ENCODE measurements around the gene LAMA5. TPM values are rescaled to one million over a fixed set of nuclear protein-coding genes. Genes with fewer than 3 reads are reported as not detected.

The LAMA5 gene
- total and polyA plus RNA-seq, 2 donors (not counting 1 experiment from before 2014, with no cell fraction given) = 52.9 to 83.5 TPM

GRCh38 chr20:62286493-62287064 is 80.5 kb downstream of the LAMA5 start:
- intact Hi-C loops (cut with micrococcal nuclease) = no loop called here
- H3K79me2 ChIP-seq (ENCODE audit: control insufficient read depth, insufficient read depth, low read length) = no peaks in the 10 kb centered on the region
- no peaks in the 10 kb centered on the region for H4K20me1 ChIP-seq (ENCODE audit: control insufficient read depth, insufficient read depth, low read length, poor library complexity, severe bottlenecking)
- H3K4me2 ChIP-seq (replicated peaks; ENCODE audit: low read depth, low read length, poor library complexity, severe bottlenecking) = no peak overlapping the region
- Mint-ChIP-seq H3K4me3 (no peak overlapping the region), H3K27ac (no peak overlapping the region), H3K27me3 (no peaks in the 10 kb centered on the region), H3K9me3 (ENCODE audit: insufficient read depth) (no peaks in the 10 kb centered on the region), H3K4me1 (peaks cover 3% of the 10 kb centered on the region)
- 98% methylated on average over 25 of the region's 25 CpGs for WGBS (ENCODE audit: insufficient coverage)
- TF ChIP-seq CTCF (IDR thresholded peaks at IDR 0.05) (no peak), EZH2 (IDR thresholded peaks at IDR 0.05; ENCODE audit: borderline replicate concordance, insufficient read depth, low read depth, low read length, poor library complexity, severe bottlenecking) (no peak)
- H3K36me3 ChIP-seq (replicated peaks in 1 of 2; ENCODE audit: control extremely low read depth in 1 of 2, control insufficient read depth in 1 of 2, extremely low read depth in 1 of 2, insufficient read depth in 2 of 2, low read length in 1 of 2) = peaks cover 0 to 52% of the 10 kb centered on the region in 2 experiments
- no peaks in the 10 kb centered on the region for H3K9me3 ChIP-seq (ENCODE audit: control extremely low read depth in 1 of 3, control insufficient read depth in 2 of 3, insufficient read depth in 1 of 3, low read length in 2 of 3)
- no peak overlapping the region for H3K27ac ChIP-seq (ENCODE audit: low read length in 2 of 2)
- H3K4me3 ChIP-seq (ENCODE audit: control extremely low read depth in 1 of 5, extremely low read depth in 1 of 5, insufficient read depth in 1 of 5, low read depth in 2 of 5, low read length in 4 of 5) = no peak overlapping the region
- DNase-seq (no peak), ATAC-seq (ENCODE audit: low read depth) (no peak)
- H3K9ac ChIP-seq (ENCODE audit: low read length) = no peak overlapping the region
- ChIA-PET POLR2A (no interaction called here), CTCF (no interaction called here)
- H3K27me3 ChIP-seq (replicated peaks in 1 of 4; ENCODE audit: control extremely low read depth in 1 of 4, control insufficient read depth in 3 of 4, insufficient read depth in 4 of 4, low read length in 3 of 4) = no peaks in the 10 kb centered on the region
- peaks cover 0 to 4% of the 10 kb centered on the region in 2 donors for H3K4me1 ChIP-seq (ENCODE audit: control insufficient read depth in 2 of 2, insufficient read depth in 2 of 2, low read length in 2 of 2)
- H2AFZ ChIP-seq (ENCODE audit: insufficient read depth, low read depth, low read length, poor library complexity, severe bottlenecking) = no peak overlapping the region

GRCh38 chr20:62285722-62286121 is 81.4 kb downstream of the LAMA5 start:
- Mint-ChIP-seq H3K27ac (no peak overlapping the region), H3K4me3 (no peak overlapping the region), H3K4me1 (no peaks in the 10 kb centered on the region), H3K9me3 (ENCODE audit: insufficient read depth) (no peaks in the 10 kb centered on the region), H3K27me3 (no peaks in the 10 kb centered on the region)
- Histone ChIP-seq H3K79me2 (ENCODE audit: control insufficient read depth, insufficient read depth, low read length) (no peaks in the 10 kb centered on the region), H4K20me1 (ENCODE audit: control insufficient read depth, insufficient read depth, low read length, poor library complexity, severe bottlenecking) (no peaks in the 10 kb centered on the region), H3K36me3 (replicated peaks in 1 of 2; ENCODE audit: control extremely low read depth in 1 of 2, control insufficient read depth in 1 of 2, extremely low read depth in 1 of 2, insufficient read depth in 2 of 2, low read length in 1 of 2) (peaks cover 0 to 60% of the 10 kb centered on the region in 2 experiments), H3K4me2 (replicated peaks; ENCODE audit: low read depth, low read length, poor library complexity, severe bottlenecking) (no peak overlapping the region), H3K9ac (ENCODE audit: low read length) (no peak overlapping the region), H3K9me3 (ENCODE audit: control extremely low read depth in 1 of 3, control insufficient read depth in 2 of 3, insufficient read depth in 1 of 3, low read length in 2 of 3) (no peaks in the 10 kb centered on the region), H3K4me1 (ENCODE audit: control insufficient read depth in 2 of 2, insufficient read depth in 2 of 2, low read length in 2 of 2) (no peaks in the 10 kb centered on the region), H3K27ac (ENCODE audit: low read length in 2 of 2) (no peak overlapping the region), H3K27me3 (replicated peaks in 1 of 4; ENCODE audit: control extremely low read depth in 1 of 4, control insufficient read depth in 3 of 4, insufficient read depth in 4 of 4, low read length in 3 of 4) (no peaks in the 10 kb centered on the region), H2AFZ (ENCODE audit: insufficient read depth, low read depth, low read length, poor library complexity, severe bottlenecking) (no peak overlapping the region), H3K4me3 (ENCODE audit: control extremely low read depth in 1 of 5, extremely low read depth in 1 of 5, insufficient read depth in 1 of 5, low read depth in 2 of 5, low read length in 4 of 5) (no peak overlapping the region)
- TF ChIP-seq CTCF (IDR thresholded peaks at IDR 0.05) (no peak), EZH2 (IDR thresholded peaks at IDR 0.05; ENCODE audit: borderline replicate concordance, insufficient read depth, low read depth, low read length, poor library complexity, severe bottlenecking) (no peak)
- ChIA-PET CTCF (no interaction called here), POLR2A (no interaction called here)
- 79% methylated on average over 23 of the region's 23 CpGs for WGBS (ENCODE audit: insufficient coverage)
- intact Hi-C loops (cut with micrococcal nuclease) = no loop called here
- DNase-seq (no peak), ATAC-seq (ENCODE audit: low read depth) (no peak)

All from B cell (primary cell).